ENCODE results near the gene UGT1A5.

- no peak for TF ChIP-seq EZH2 (IDR thresholded peaks at IDR 0.05)
- no peak for TF ChIP-seq CTCF (IDR thresholded peaks at IDR 0.05)
These were observed 98.4 kb downstream of the UGT1A5 start for GRCh38 chr2:233811087-233811486.

Data from neural progenitor cell (in vitro differentiated cells).